Thymus (tissue), 11 donors: ENCODE data around the gene SETBP1. TPM values are rescaled to one million over a fixed set of nuclear protein-coding genes. Genes with fewer than 3 reads are reported as not detected.

Experiments
- DNase-seq, 9 donors: peaks; one replicate each; pipeline ENCODE4 v3.0.0-alpha.2; 2013; ENCODE audit warnings: low spot score in 9 of 9, low read depth in 6 of 9, missing footprints in 1 of 9
- H3K27ac ChIP-seq, 2 donors: one replicate each; pipeline ENCODE4 v1.5.1; 2013; ENCODE audit warnings: control low read depth in 1 of 2, low read depth in 1 of 2, low read length in 1 of 2, mild to moderate bottlenecking in 1 of 2, moderate library complexity in 1 of 2
- H3K27me3 ChIP-seq, 2 donors: one replicate each; pipeline ENCODE4 v1.5.1; 2013; ENCODE audit warnings: low read length in 1 of 2; ENCODE audit not compliant: control insufficient read depth in 2 of 2, insufficient read depth in 1 of 2
- H3K36me3 ChIP-seq, 2 donors: one replicate each; pipeline ENCODE4 v1.5.1; 2013; ENCODE audit warnings: low read length in 1 of 2, mild to moderate bottlenecking in 1 of 2, moderate library complexity in 1 of 2; ENCODE audit not compliant: control insufficient read depth in 2 of 2, insufficient read depth in 2 of 2
- H3K4me1 ChIP-seq, 2 donors: one replicate each; pipeline ENCODE4 v1.5.1; 2013; ENCODE audit warnings: low read length in 2 of 2; ENCODE audit not compliant: control insufficient read depth in 2 of 2, insufficient read depth in 2 of 2
- H3K4me3 ChIP-seq, 2 donors: one replicate each; pipeline ENCODE4 v1.5.1; 2013; ENCODE audit warnings: low read length in 2 of 2, control low read depth in 1 of 2, mild to moderate bottlenecking in 1 of 2
- H3K9me3 ChIP-seq, 2 donors: one replicate each; pipeline ENCODE4 v1.5.1; 2013; ENCODE audit warnings: low read length in 1 of 2, mild to moderate bottlenecking in 1 of 2; ENCODE audit not compliant: control insufficient read depth in 2 of 2, insufficient read depth in 1 of 2
- WGBS: extraction: QIAGEN DNeasy Blood & Tissue Kit; methylation state at CpG from one replicate; pipeline ENCODE4 v1.1.7; 2013; 5-methylcytosine and 5-hydroxymethylcytosine counted together
- polyA plus RNA-seq: library from polyadenylated mRNA; stranded (reverse); fragments of 200-250 nt; gene quantifications from one replicate; pipeline ENCODE4 v1.2.3, GENCODE V29; 2013
- total RNA-seq: library from RNA; stranded (reverse); fragments of 120-200 nt; gene quantifications from one replicate; pipeline ENCODE4 v1.2.4, GENCODE V29; 2013
- donor health status: healthy.

SETBP1 gene
- total and polyA plus RNA-seq, 2 donors = 3.3 to 8.5 TPM

DNA sequence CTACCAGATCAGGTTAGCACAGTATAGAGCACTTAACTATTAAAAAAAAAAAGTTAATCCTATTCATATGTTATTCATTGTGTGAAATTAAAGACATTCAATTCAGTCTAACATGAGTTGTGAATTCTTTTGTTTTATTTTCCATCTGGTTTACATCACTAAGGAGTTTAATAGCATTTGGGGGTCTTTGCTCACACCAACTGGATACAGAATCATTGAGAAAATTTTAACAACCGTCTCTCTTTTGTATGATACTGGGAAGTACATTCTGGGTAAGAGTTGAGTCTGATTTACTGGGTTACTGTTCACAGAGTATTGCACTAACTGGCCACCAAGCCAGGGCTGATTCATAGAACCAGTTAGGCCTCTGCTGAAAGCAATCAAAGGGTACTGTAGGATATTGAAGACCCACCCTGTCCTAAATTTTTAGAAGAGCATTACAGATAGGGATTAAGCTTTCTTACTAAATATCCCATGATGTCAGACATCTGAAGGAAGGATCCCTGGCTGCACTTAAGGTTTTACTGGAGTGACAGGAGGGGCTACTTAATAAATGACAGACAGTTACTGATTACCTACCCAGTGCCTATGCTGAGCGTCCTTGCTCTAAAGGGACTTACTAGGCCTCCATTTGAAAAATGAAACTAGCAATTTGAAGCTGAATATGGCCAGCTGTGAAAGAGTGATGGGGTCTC lies 387.9 kb downstream of the SETBP1 start:
- DNase-seq = no peak
- Histone ChIP-seq H3K27me3 (no peaks in the 10 kb centered on the region), H3K27ac (no peak overlapping the region), H3K4me3 (no peak overlapping the region), H3K9me3 (no peaks in the 10 kb centered on the region), H3K36me3 (no peaks in the 10 kb centered on the region), H3K4me1 (no peaks in the 10 kb centered on the region)
- 99% methylated on average over 2 of the region's 2 CpGs for WGBS

GRCh38 chr18:45069546-45069945 lies 388.9 kb downstream of the SETBP1 start:
- H3K27me3 ChIP-seq = no peaks in the 10 kb centered on the region
- DNase-seq = no peak
- no peaks in the 10 kb centered on the region for H3K4me1 ChIP-seq
- WGBS = 98% methylated on average over 1 of the region's 1 CpG
- H3K4me3 ChIP-seq = no peak overlapping the region
- H3K27ac ChIP-seq = no peak overlapping the region
- H3K36me3 ChIP-seq = no peaks in the 10 kb centered on the region
- H3K9me3 ChIP-seq = no peaks in the 10 kb centered on the region

- no peaks in the 10 kb centered on the region for H3K27me3 ChIP-seq
- H3K36me3 ChIP-seq = no peaks in the 10 kb centered on the region
- no peak overlapping the region for H3K4me3 ChIP-seq
- H3K9me3 ChIP-seq = no peaks in the 10 kb centered on the region
- 94% methylated on average over 3 of the region's 3 CpGs for WGBS
- H3K4me1 ChIP-seq = no peaks in the 10 kb centered on the region
- no peak for DNase-seq
- no peak overlapping the region for H3K27ac ChIP-seq
Measured at GRCh38 chr18:45071956-45072355, 391.3 kb downstream of the SETBP1 start.

- Histone ChIP-seq H3K27ac (no peak overlapping the region), H3K36me3 (no peaks in the 10 kb centered on the region), H3K27me3 (no peaks in the 10 kb centered on the region), H3K4me1 (no peaks in the 10 kb centered on the region), H3K4me3 (no peak overlapping the region), H3K9me3 (no peaks in the 10 kb centered on the region)
- no peak for DNase-seq
Measured at GRCh38 chr18:45073556-45073955, 392.9 kb downstream of the SETBP1 start.

DNA sequence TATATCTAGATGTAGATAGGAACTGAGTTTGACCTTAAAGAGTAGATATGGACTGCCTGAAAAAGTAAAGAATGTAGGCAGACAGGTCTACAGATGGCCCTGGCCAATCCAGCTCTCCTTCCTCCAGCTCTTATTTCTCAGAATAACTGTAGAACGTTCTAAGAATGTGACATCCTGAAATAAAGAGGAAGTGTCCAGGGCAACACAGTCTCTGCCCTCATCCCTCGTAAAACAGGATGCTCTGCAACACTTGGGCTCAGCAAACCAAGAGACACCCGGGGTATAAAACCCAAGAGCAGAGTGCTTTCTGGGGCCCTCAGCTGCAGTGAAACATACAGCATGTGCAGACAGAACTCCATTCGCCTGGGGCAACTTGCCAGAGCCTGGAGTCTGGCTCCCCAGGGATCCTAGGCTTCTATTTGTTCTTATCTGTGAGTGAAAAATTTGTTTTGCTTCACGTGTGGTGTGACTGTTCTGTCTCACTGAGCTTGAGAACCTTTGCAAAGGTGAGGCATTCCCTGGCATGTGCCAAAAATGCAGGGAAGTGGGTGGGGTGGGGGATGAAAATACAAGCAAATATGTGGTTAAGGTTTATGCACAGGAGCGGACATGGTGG lies 401.0 kb downstream of the SETBP1 start:
- DNase-seq = no peak
- WGBS = 70% methylated on average over 6 of the region's 6 CpGs

DNA sequence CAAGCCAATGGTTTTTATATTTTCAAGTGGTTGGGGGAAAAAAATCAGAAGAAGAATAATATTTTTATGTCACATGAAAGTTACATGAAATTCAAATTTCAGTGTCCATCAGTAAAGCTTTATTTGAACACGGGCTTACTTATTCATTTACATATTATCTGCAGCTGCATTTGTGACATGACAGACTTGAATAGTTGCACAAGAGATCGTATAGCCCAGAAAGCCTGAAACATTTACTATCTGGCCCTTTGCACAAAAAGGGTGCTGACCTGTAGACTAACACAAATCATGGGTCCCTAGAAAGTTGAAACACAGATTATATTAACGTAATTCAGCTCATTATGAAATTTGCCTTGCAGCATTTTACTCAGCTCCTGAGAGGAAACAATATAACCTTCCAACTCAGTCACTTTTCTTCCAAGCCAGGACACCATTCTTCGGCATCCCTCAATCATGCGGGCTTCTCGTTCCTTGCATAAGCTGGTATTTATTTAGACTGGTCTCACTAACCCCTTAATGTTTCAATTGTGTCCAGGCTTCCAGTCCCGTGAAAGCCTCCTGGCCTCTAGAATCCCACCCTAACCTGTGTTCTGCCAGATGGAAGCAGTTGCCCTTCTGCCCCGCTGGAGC lies 402.7 kb downstream of the SETBP1 start:
- peaks cover 0 to 6% of the 10 kb centered on the region in 2 donors for H3K9me3 ChIP-seq
- H3K4me3 ChIP-seq = no peak overlapping the region
- H3K36me3 ChIP-seq = no peaks in the 10 kb centered on the region
- no peak overlapping the region for H3K27ac ChIP-seq
- H3K27me3 ChIP-seq = no peaks in the 10 kb centered on the region
- 96% methylated on average over 8 of the region's 8 CpGs for WGBS
- H3K4me1 ChIP-seq = no peaks in the 10 kb centered on the region
- DNase-seq = no peak

More for the DNA sequence above, 401.0 kb downstream of the SETBP1 start:
- Histone ChIP-seq H3K36me3 (no peaks in the 10 kb centered on the region), H3K4me3 (no peak overlapping the region), H3K9me3 (peaks cover 0 to 6% of the 10 kb centered on the region in 2 donors), H3K4me1 (no peaks in the 10 kb centered on the region), H3K27ac (no peak overlapping the region), H3K27me3 (no peaks in the 10 kb centered on the region)

DNA sequence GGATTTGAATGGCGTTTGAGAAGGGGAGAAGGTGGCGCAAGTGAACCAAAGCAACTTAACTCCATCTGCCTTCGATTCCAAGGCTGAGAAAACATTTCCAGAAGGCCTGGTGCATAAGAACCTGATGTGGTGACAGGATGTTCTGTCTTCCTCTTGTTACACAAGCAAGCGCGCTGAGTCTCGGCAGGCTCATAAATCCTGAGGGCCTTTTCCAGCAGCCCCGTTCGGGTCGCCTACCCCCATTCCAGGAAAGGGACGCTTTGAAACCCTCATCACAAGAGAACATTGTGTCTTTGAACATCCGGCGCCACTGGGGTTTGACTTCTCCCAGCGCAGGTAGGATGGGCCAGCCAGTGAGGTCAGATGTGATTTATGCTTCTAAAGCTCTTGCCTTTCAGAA lies 403.5 kb downstream of the SETBP1 start:
- Histone ChIP-seq H3K27me3 (no peaks in the 10 kb centered on the region), H3K36me3 (no peaks in the 10 kb centered on the region), H3K4me3 (no peak overlapping the region), H3K27ac (no peak overlapping the region), H3K9me3 (peaks cover 0 to 6% of the 10 kb centered on the region in 2 donors), H3K4me1 (no peaks in the 10 kb centered on the region)
- 64% methylated on average over 13 of the region's 13 CpGs for WGBS
- DNase-seq = no peak

DNA sequence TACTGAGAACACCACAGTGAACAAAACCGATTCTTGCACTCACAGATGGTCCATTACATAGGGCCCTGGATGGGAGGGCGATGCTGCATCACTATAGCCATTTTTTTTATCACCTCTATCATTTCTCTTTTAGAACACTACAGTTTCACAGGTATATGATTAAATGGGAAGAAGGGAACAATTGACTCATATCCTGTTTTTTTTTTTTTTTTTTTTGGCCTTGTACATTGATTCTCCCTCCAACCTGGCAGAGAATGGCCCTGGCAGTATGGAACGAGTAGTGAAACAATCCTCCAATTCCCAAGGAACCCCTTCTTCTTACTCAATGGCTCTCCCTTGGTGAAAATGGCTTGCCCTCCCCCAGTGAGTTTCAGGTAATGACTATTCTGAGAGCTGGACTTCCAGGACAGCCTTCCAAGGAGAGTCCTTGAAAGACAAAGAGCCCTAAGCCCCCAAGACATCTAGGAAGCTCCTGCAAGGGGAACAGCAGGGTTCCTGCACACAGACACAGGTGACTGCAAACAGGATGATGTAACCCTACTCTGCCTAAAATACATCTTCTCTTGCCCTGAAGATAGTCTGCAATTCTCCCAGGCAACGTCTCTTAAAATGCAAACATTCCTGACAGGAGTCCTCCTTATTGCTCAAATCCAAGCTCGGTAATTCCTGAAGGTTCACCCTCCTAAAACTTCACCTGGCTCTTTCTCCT lies 405.4 kb downstream of the SETBP1 start:
- 94% methylated on average over 5 of the region's 5 CpGs for WGBS

DNA sequence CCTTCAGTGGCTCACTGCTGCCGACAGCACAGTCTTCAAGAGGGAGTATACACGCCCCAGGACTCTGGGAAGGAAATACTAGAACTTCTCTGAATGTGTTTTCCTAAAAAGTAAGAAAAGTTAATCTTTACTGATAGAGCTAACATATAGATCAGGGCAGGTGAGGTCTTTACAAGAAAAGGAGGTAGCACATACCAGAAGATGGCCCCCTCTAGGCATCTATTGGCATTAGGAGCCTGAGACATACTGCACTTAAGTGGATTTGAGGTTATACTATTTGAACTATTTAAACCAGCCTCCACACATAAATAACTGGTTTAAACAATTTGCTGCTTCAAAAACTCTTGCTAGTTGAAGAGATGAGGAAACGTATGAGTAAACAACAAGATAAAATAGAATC lies 406.1 kb downstream of the SETBP1 start:
- no peak overlapping the region for H3K4me3 ChIP-seq
- no peaks in the 10 kb centered on the region for H3K36me3 ChIP-seq
- peaks cover 0 to 2% of the 10 kb centered on the region in 2 donors for H3K9me3 ChIP-seq
- no peaks in the 10 kb centered on the region for H3K4me1 ChIP-seq
- no peak overlapping the region for H3K27ac ChIP-seq
- no peaks in the 10 kb centered on the region for H3K27me3 ChIP-seq
- 97% methylated on average over 3 of the region's 3 CpGs for WGBS
- DNase-seq = no peak

More for the DNA sequence above, 405.4 kb downstream of the SETBP1 start:
- Histone ChIP-seq H3K27ac (no peak overlapping the region), H3K27me3 (no peaks in the 10 kb centered on the region), H3K9me3 (peaks cover 0 to 6% of the 10 kb centered on the region in 2 donors), H3K4me1 (no peaks in the 10 kb centered on the region), H3K4me3 (no peak overlapping the region), H3K36me3 (no peaks in the 10 kb centered on the region)
- DNase-seq = no peak
